Measurements from ENCODE around the gene DYNC1H1.
A peak's percentile ranks its signal among the peaks of the same experiment; 100 is the strongest.

Gene DYNC1H1

GRCh38 chr14:101944451-101944850 lies 19.9 kb upstream of the DYNC1H1 start:
- DNase-seq (ENCODE audit: low read depth) = no peak

DNA sequence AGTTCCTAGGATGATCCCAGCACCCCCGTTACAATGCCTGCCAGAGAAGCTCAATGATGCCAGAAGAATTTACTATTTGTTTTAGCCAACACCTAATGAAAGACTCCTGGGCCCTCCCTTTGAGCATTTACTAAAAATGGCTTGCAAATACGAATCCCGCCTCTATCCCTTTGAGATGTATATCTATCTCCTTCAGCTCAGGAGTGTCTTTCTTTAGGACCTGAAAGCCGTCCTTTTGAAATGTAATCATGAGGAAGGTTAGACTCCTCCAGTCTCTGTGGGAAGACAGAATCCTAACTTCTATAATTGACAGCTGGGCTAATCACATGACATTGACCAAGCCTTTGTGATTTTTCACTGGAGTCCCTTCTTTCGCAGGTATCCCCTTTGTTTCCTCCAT lies 19.2 kb upstream of the DYNC1H1 start:
- DNase-seq (ENCODE audit: low read depth) = no peak

DNA sequence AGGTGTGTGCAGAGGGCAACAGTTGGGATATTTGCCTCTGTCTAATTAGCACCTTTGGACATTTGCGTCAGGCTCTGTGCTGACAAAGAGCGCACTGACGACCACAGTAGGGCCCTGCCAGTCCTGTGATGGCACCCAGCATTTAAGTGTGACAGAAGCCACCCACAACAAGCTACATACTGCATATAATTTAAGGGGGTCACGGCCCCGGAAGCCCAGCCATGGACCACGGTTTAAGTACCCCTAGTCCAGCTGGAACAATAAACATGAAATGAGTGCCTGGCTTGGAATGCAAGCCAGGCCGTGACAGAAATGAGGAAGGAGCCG lies 16.8 kb upstream of the DYNC1H1 start:
- DNase-seq (ENCODE audit: low read depth) = no peak

DNA sequence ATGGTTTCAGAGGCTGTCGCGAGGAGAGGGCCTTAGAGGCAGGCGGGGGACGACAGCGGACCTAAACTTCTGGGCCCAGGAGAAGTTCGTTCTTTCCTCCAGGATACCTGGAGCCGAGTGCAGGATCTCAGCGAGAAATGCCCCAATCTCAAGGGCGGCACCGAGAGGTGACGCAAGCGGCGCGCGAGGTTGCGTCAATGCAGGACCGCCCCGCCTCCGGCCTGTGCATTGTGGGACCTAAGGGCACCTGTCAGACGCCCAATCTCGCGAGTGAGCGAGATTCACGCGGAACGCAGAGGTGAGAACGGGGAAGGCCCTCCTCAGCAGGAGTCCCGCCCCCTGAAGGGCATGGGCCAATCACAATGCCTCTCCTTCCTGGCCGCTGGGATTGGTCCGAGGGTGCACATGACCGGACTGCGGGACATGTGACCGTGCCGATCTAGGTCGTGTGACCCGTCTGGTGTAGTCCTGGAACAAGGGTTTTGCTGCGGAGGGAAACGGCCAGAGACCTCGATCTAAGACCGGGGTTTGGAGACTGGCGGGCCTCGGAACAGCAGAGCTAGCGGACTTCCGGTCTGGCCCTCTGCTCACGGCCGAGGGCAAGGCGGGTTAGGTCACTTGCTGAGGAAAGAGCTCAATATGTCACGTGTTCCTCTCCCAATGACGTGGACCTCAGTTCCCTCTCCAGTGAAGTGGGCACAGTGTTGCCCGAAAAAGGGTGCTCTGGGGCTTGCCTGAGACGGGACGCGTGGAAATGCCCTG lies 16.3 kb upstream of the DYNC1H1 start:
- peak; percentile 100 for DNase-seq (ENCODE audit: low read depth)

GRCh38 chr14:101948666-101949216 lies 15.6 kb upstream of the DYNC1H1 start:
- no peak for DNase-seq (ENCODE audit: low read depth)

- no peak for DNase-seq (ENCODE audit: low read depth)
Measured at GRCh38 chr14:101950100-101950499, 14.3 kb upstream of the DYNC1H1 start.

DNA sequence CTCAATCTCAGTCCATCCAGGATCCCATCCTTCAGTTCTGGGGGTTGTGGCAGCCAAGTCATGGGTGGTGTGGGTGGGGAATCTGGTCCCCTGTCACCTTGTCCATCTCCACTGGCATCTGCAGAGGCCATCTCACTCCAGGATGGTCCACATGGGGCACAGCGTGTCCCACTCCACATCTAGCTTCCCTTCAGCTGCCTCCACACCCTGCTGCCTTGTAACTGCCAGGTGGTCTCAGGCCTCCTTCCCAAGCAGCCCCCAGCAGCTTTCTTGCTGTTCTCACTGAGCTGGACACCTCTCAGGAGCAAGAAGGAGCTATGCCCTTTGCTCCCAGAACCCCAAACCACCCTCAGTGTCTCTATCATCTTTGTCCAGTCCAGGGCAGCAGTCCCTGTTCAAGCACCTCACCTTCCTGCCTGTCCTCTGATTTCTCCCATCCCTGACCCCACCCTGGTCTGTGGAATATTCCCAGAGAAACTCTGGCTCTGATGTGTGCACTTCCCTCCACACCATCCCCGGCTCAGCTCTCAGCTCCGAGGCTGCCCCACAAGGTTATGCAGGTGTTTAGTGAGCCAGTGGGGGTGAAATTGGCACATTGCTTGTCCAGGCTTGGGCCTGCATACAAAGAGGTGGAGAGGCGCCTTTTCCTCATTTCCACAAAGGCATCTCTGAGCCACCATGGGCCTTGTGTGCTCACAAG lies 13.7 kb upstream of the DYNC1H1 start:
- no peak for DNase-seq (ENCODE audit: low read depth)

DNA sequence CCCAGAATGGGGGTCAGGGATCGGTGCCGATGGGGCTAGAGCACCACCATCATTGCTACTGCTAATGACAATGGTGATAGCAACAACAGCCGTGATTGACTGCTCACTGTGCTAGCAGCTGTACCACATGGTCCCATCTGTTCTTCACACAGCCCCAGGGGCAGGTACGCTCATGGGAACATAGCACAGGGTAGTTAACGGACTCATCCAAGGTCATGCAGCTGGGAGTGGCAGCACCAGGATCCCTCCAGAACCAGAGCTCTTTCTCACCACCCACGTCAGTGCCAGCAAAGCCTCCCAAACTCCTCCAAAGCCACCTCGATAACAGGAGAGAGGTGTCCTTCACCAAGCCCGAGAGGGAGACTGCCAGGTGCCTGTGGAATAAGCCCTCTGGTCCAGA lies 11.2 kb upstream of the DYNC1H1 start:
- no peak for DNase-seq (ENCODE audit: low read depth)

- DNase-seq (ENCODE audit: low read depth) = no peak
Measured at GRCh38 chr14:101954501-101954900, 9.9 kb upstream of the DYNC1H1 start.

- no peak for DNase-seq (ENCODE audit: low read depth)
Measured at GRCh38 chr14:101955695-101956161, 8.6 kb upstream of the DYNC1H1 start.

GRCh38 chr14:101956179-101956885 lies 8.0 kb upstream of the DYNC1H1 start:
- DNase-seq (ENCODE audit: low read depth) = no peak

- DNase-seq (ENCODE audit: low read depth) = no peak
Measured at GRCh38 chr14:101957406-101958234, 6.8 kb upstream of the DYNC1H1 start.

GRCh38 chr14:101958418-101959180 lies 5.8 kb upstream of the DYNC1H1 start:
- DNase-seq (ENCODE audit: low read depth) = no peak

GRCh38 chr14:101959277-101959676 lies 5.1 kb upstream of the DYNC1H1 start:
- DNase-seq (ENCODE audit: low read depth) = peak; percentile 55

GRCh38 chr14:101960225-101960624 lies 4.1 kb upstream of the DYNC1H1 start:
- no peak for DNase-seq (ENCODE audit: low read depth)

GRCh38 chr14:101961011-101961721 lies 3.2 kb upstream of the DYNC1H1 start:
- DNase-seq (ENCODE audit: low read depth) = peak; percentile 70

GRCh38 chr14:101961746-101962502 lies 2.4 kb upstream of the DYNC1H1 start:
- no peak for DNase-seq (ENCODE audit: low read depth)

DNA sequence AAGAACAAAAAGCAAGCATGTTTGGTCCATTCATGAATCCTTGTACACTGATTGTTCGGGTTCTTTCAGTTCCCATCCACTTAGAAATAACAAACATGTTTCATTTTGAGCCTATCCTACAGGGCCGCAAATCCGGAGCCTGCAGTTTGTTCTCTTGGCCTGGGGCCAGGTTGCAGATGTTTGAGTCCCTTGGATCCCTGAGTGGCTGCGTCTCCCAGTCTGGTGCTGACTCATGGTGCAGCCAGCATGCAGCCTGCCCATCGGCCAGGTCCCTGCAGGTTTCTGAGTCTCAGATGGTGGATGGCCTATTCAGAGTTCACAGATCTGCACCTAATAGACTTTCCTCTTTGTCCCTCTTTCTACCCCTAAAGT lies 1.9 kb upstream of the DYNC1H1 start:
- peak; percentile 57 for DNase-seq (ENCODE audit: low read depth)

DNA sequence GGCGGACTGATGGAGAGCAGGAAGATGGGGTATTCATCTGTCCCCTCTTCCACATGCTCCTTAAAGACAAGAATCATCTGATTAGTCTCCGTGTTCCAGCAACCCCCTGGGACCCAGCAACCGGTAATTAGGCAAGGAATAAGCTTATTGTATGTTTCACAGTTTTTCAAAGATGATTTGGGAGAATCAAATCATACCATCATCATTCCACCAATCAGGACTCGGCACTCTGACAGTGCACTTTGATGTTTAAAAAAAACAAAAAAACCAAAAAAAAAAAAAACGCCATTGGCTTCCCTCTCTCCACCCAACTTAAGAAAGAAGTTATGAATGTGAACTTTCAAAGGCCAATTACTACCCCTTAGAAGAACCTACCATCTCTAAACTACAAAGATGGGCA lies 1.3 kb upstream of the DYNC1H1 start:
- DNase-seq (ENCODE audit: low read depth) = no peak
